Smooth muscle cell of bladder (primary cell): ENCODE measurements around the gene ANG. TPM values are rescaled to one million over a fixed set of nuclear protein-coding genes. Genes with fewer than 3 reads are reported as not detected.

ENCODE experiments used
- total RNA-seq: library from RNA; depleted of rRNA; stranded (reverse); fragments of >200 nt; gene quantifications from 2 replicates; pipeline ENCODE4 v1.2.3, GENCODE V29; 2014

ANG gene
- total RNA-seq, result 5.1 and 10.4 TPM in 2 replicates

DNA sequence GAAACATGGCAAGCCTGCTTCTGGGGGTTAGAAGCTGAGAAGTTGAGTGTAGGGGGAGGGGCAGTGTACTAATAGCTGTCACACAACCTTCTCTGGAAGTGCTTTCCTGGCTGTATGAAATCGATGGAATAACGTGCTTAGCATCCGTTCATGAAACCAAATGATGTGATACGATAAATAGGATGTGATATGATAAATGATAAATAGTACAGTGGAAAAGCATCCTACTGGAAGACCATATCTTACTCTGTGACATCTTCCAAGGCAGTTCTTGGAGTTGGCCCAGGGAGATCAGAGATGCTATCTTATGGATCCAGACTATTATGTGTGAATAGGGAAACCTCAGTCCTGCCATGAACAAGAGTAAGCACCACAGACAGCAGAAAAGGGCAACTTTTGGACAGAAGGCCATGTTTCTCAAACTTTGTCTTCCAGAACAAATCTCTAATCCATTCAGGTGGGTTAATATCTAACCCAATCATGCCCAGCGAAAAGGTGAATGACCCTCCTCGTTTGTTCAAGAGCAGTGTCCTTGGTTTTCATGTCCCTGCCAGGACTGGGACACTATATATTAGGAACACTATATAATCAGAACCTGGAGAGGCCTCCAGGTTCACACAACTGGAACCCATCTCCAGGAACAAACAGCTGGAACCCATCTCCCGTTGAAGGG is at the start of gene ANG:
TSS of gene ANG (plus strand) at position 598 of the 673 bp plus-strand sequence. CDS start 4,801 bp downstream, outside the sequence.

GRCh38 chr14:20641591-20641990 is 47.0 kb upstream of the ANG start, which contains the start of gene OR6S1:
OR6S1 (minus strand) TSS chr14:20641691; CDS start chr14:20641691, 0 bp downstream.

GRCh38 chr14:20683891-20684661 is 4.5 kb upstream of the ANG start, which contains the start of gene RNASE4:
RNASE4 (plus strand) TSS chr14:20684560; CDS start chr14:20699372, 14,812 bp downstream.

Other genes with a start within 250 kb of the ANG start
- gene OSGEP, start 234.0 kb upstream of the ANG start, total RNA-seq, result 23.1 and 25.9 TPM in 2 replicates
- gene APEX1, start 233.5 kb upstream of the ANG start, total RNA-seq, result 58.3 and 88.6 TPM in 2 replicates
- 21.6 and 23.3 TPM in 2 replicates for gene PIP4P1, start 227.3 kb upstream of the ANG start, total RNA-seq
- 11.4 and 14.3 TPM in 2 replicates for gene PNP, start 219.4 kb upstream of the ANG start, total RNA-seq
- gene RNASE10, start 183.2 kb upstream of the ANG start, total RNA-seq, result 0.09 TPM in 1 of 2 replicates, not detected in the other
- gene RNASE9, start 127.7 kb upstream of the ANG start, total RNA-seq, result not detected in 2 replicates
- gene RNASE11, start 100.8 kb upstream of the ANG start, total RNA-seq, result not detected in 2 replicates
- not detected in 2 replicates for gene RNASE12, start 97.4 kb upstream of the ANG start, total RNA-seq
- not detected in 2 replicates for gene OR6S1, start 47.1 kb upstream of the ANG start, total RNA-seq
- gene RNASE4, start 4.2 kb upstream of the ANG start, total RNA-seq, result 14.4 and 29.1 TPM in 2 replicates
- not detected in 2 replicates for gene EDDM3A, start 57.1 kb downstream of the ANG start, total RNA-seq
- not detected in 2 replicates for gene EDDM3B, start 79.6 kb downstream of the ANG start, total RNA-seq
- gene RNASE6, start 92.5 kb downstream of the ANG start, total RNA-seq, result not detected in 2 replicates
- 0.09 TPM in 1 of 2 replicates, not detected in the other for gene RNASE1, start 114.1 kb downstream of the ANG start, total RNA-seq
- not detected in 2 replicates for gene RNASE3, start 202.6 kb downstream of the ANG start, total RNA-seq